GM12878 (cell line): ENCODE results near the gene PML. TPM values are rescaled to one million over a fixed set of nuclear protein-coding genes. Genes with fewer than 3 reads are reported as not detected.

Experiments
- ATAC-seq: fragments of 200-7000 bp; cut with Tn5 transposase; 3 replicates; pipeline ENCODE4 v1.9.1; 2020; ENCODE audit warnings: mild to moderate bottlenecking, moderate library complexity
- BruUV-seq: library from RNA; stranded (reverse); fragments of 400-500 nt; replicated peaks from 2 replicates; lab custom pipeline; 2021; lab: Mats Ljungman, UMichigan
- CTCF ChIA-PET: fragments of 300-600 bp; sonication (Branson Sonifier 250); formaldehyde crosslinking; extraction: SDS; loops from one replicate; lab custom pipeline; 2021; ENCODE audit warnings: inconsistent platforms; lab: Yijun Ruan, JAX
- POLR2A ChIA-PET: fragments of 350-600 bp; formaldehyde crosslinking; extraction: SDS; loops from one replicate; lab custom pipeline; 2021; ENCODE audit warnings: inconsistent platforms; lab: Charles Lee
- RAD21 ChIA-PET: fragments of 300-600 bp; sonication (Branson Sonifier 250); formaldehyde crosslinking; loops from one replicate; lab custom pipeline; 2023; ENCODE audit warnings: antibody characterized with exemption; ENCODE audit not compliant: unreplicated experiment; lab: Charles Lee
- SMC1A ChIA-PET: fragments of 300-600 bp; sonication (Branson Sonifier 250); formaldehyde crosslinking; loops from one replicate; lab custom pipeline; 2023; ENCODE audit not compliant: unreplicated experiment, uncharacterized antibody; lab: Charles Lee
- DNase-seq: peaks from one replicate; pipeline ENCODE4 v3.0.0-alpha.2; 2011; ENCODE audit warnings: low read depth, low spot score
- FAIRE-seq: peaks from 3 replicates; lab custom pipeline; 2011; peaks lifted over from hg19 to GRCh38; lab: Jason Lieb, UNC
- H2AFZ ChIP-seq: 2 replicates; pipeline ENCODE4 v1.6.0; 2011; ENCODE audit warnings: low read depth, low read length, control low read depth; ENCODE audit not compliant: control insufficient read depth
- H3K27ac ChIP-seq: 2 replicates; pipeline ENCODE4 v1.5.1; 2011; ENCODE audit warnings: control low read depth; ENCODE audit not compliant: control insufficient read depth, insufficient read depth
- H3K27me3 ChIP-seq, 2 experiments: replicated peaks in 1 of 2; 2 replicates each; pipeline versions ENCODE4 v1.6.0 to v1.6.1; 2011; ENCODE audit warnings: low read length in 1 of 2; ENCODE audit not compliant: control insufficient read depth in 2 of 2, insufficient read depth in 2 of 2
- H3K36me3 ChIP-seq, 2 experiments: 2 replicates each; pipeline ENCODE4 v1.5.1; 2011; ENCODE audit warnings: low read length in 1 of 2; ENCODE audit not compliant: control insufficient read depth in 2 of 2, insufficient read depth in 2 of 2
- H3K4me1 ChIP-seq: 2 replicates; pipeline ENCODE4 v1.6.1; 2011; ENCODE audit warnings: mild to moderate bottlenecking, low read length, moderate library complexity, mixed read lengths; ENCODE audit not compliant: control insufficient read depth, insufficient read depth
- H3K4me2 ChIP-seq: 2 replicates; pipeline ENCODE4 v1.6.0; 2011; ENCODE audit warnings: control low read depth; ENCODE audit not compliant: control insufficient read depth, insufficient read depth
- H3K4me3 ChIP-seq: fragments of 200-600 bp; sonication (generic); 2 replicates; pipeline ENCODE4 v1.5.1; 2016
- H3K79me2 ChIP-seq: 2 replicates; pipeline ENCODE4 v1.6.0; 2011; ENCODE audit warnings: low read length; ENCODE audit not compliant: control insufficient read depth, insufficient read depth
- H3K9ac ChIP-seq: 2 replicates; pipeline ENCODE4 v1.8.0; 2011; ENCODE audit warnings: low read length, control low read depth, mixed read lengths; ENCODE audit not compliant: control insufficient read depth, insufficient read depth
- H3K9me3 ChIP-seq: replicated peaks from 3 replicates; pipeline ENCODE4 v1.5.1; 2011; ENCODE audit warnings: mild to moderate bottlenecking, low read length; ENCODE audit not compliant: control insufficient read depth, insufficient read depth
- H4K20me1 ChIP-seq: 2 replicates; pipeline ENCODE4 v1.6.0; 2011; ENCODE audit not compliant: control insufficient read depth, insufficient read depth
- CHD1 ChIP-seq: IDR thresholded peaks from 2 replicates; pipeline ENCODE4 v1.6.1; 2012; ENCODE audit warnings: low read depth, low read length, improper control_type of control experiment
- CREB1 ChIP-seq: IDR thresholded peaks from 2 replicates; pipeline ENCODE4 v1.6.1; 2012; ENCODE audit warnings: low read depth, mild to moderate bottlenecking, inconsistent platforms
- EP300 ChIP-seq, 2 experiments: fragments of 150-350 bp in 1 of 2; IDR thresholded peaks; 2 replicates each; pipeline ENCODE4 v1.6.1; 2011 to 2012; ENCODE audit warnings: low read depth in 2 of 2, low read length in 2 of 2, borderline replicate concordance in 1 of 2, improper control_type of control experiment in 1 of 2, inconsistent platforms in 1 of 2; ENCODE audit not compliant: control insufficient read depth in 1 of 2
- GABPA ChIP-seq: IDR thresholded peaks from 2 replicates; pipeline ENCODE4 v1.6.1; 2014; ENCODE audit warnings: antibody characterized with exemption, low read depth, mild to moderate bottlenecking, inconsistent platforms
- IKZF1 ChIP-seq: fragments of 450-650 bp; conservative IDR thresholded peaks from 2 replicates; pipeline ENCODE4 v1.6.1; 2017; ENCODE audit warnings: antibody characterized with exemption, mild to moderate bottlenecking
- IKZF2 ChIP-seq, 2 experiments: fragments of 450-650 bp; IDR thresholded peaks; 2 replicates each; pipeline ENCODE4 v1.6.1; 2017; ENCODE audit warnings: mild to moderate bottlenecking in 2 of 2, moderate library complexity in 2 of 2
- IRF4 ChIP-seq: IDR thresholded peaks from 2 replicates; pipeline ENCODE4 v1.6.1; 2011; ENCODE audit warnings: low read depth, low read length
- MYC ChIP-seq: IDR thresholded peaks from 2 replicates; pipeline ENCODE4 v1.6.1; 2011; ENCODE audit warnings: mild to moderate bottlenecking, low read length, moderate library complexity, inconsistent platforms; ENCODE audit not compliant: insufficient read depth, insufficient replicate concordance, insufficient read length, severe bottlenecking
- NFYA ChIP-seq: IDR thresholded peaks from 2 replicates; pipeline ENCODE4 v1.6.1; 2011; ENCODE audit warnings: low read depth, mild to moderate bottlenecking, low read length, improper control_type of control experiment, borderline replicate concordance
- RBBP5 ChIP-seq: fragments of 200-600 bp; sonication (generic); conservative IDR thresholded peaks from 2 replicates; pipeline ENCODE4 v1.6.1; 2016
- RCOR1 ChIP-seq: conservative IDR thresholded peaks from 2 replicates; pipeline ENCODE4 v1.6.1; 2012; ENCODE audit warnings: low read depth, low read length, improper control_type of control experiment
- SPI1 ChIP-seq: IDR thresholded peaks from 2 replicates; pipeline ENCODE4 v1.6.1; 2011; ENCODE audit warnings: low read depth, mild to moderate bottlenecking, low read length, moderate library complexity, borderline replicate concordance; ENCODE audit not compliant: insufficient read depth
- SUPT20H ChIP-seq: IDR thresholded peaks from 2 replicates; pipeline ENCODE4 v1.6.1; 2011; ENCODE audit warnings: low read depth, mild to moderate bottlenecking, low read length, moderate library complexity, borderline replicate concordance; ENCODE audit not compliant: control insufficient read depth
- TCF3 ChIP-seq: IDR thresholded peaks from 2 replicates; pipeline ENCODE4 v1.6.1; 2012; ENCODE audit warnings: low read depth, mild to moderate bottlenecking, low read length, borderline replicate concordance; ENCODE audit not compliant: insufficient read depth
- USF1 ChIP-seq: IDR thresholded peaks from 2 replicates; pipeline ENCODE4 v1.6.1; 2011; ENCODE audit warnings: borderline replicate concordance, low read depth, mild to moderate bottlenecking, moderate library complexity, mixed read lengths, low read length; ENCODE audit not compliant: insufficient read depth; ENCODE audit errors: extremely low read length
- ZBED1 ChIP-seq: IDR thresholded peaks from 2 replicates; pipeline ENCODE4 v1.6.1; 2016; ENCODE audit warnings: borderline replicate concordance
- ZNF24 ChIP-seq: fragments of 450-650 bp; IDR thresholded peaks from 2 replicates; pipeline ENCODE4 v1.6.1; 2017; ENCODE audit warnings: antibody characterized with exemption, mild to moderate bottlenecking
- ZSCAN29 ChIP-seq: fragments of 450-650 bp; IDR thresholded peaks from 2 replicates; pipeline ENCODE4 v1.6.1; 2017; ENCODE audit warnings: mild to moderate bottlenecking, moderate library complexity
- WGBS: methylation state at CpG from one replicate; pipeline ENCODE4 v1.1.6; 2016; ENCODE audit warnings: low lambda C conversion rate; ENCODE audit not compliant: insufficient replicate concordance, insufficient coverage; ENCODE audit errors: missing lambda C conversion rate; 5-methylcytosine and 5-hydroxymethylcytosine counted together
- in situ Hi-C: fragments of 300-500 bp; cut with MboI; formaldehyde crosslinking; loops from 9 replicates; pipeline ENCODE4 v1.14.3; 2018; ENCODE audit warnings: mixed read lengths
- intact Hi-C: fragments of 100-400 bp; cut with micrococcal nuclease; formaldehyde crosslinking; loops from one replicate; pipeline ENCODE4 v1.14.2; 2022; ENCODE audit not compliant: unreplicated experiment
- polyA plus RNA-seq, 11 experiments: library from polyadenylated mRNA; depleted of rRNA in 4 of 11; unstranded in 6 of 11; stranded (reverse) in 5 of 11; fragments of >200 nt; fragmentation: Nextera tagmentation in 4 of 11; fragmentation: Illumina TruSeq in 1 of 11; extraction: Ambion mirVana in 4 of 11; extraction: Trizol in 1 of 11; gene quantifications; 1 replicate in 1 of 11; 2 replicates in 10 of 11; pipeline versions ENCODE4 v1.2.1 to v1.2.3, GENCODE V29; 2011 to 2016; ENCODE audit warnings: inconsistent platforms in 2 of 11, missing spikeins in 2 of 11, low read depth in 1 of 11
- total RNA-seq, 4 experiments: library from RNA; depleted of rRNA in 3 of 4; stranded (reverse); fragments of >200 nt in 3 of 4; fragmentation: Illumina TruSeq in 1 of 4; extraction: Trizol in 1 of 4; gene quantifications; 2 replicates each; pipeline versions ENCODE4 v1.2.1 to v1.2.3, GENCODE V29; 2013 to 2021
- TF ChIP-seq, protein P1 (sequence below): fragments of 450-650 bp; IDR thresholded peaks from 2 replicates; pipeline ENCODE4 v1.6.1; 2016; ENCODE audit warnings: mild to moderate bottlenecking
- TF ChIP-seq, protein P2 (sequence below): fragments of 450-650 bp; IDR thresholded peaks from 2 replicates; pipeline ENCODE4 v1.6.1; 2017; ENCODE audit warnings: mild to moderate bottlenecking, moderate library complexity

PML gene
- total and polyA plus RNA-seq, 10 of the 15 experiments (the other 5 are each of a cell fraction or from before 2014, with no cell fraction given), result 8.5 to 95.5 (median 30.8) TPM

DNA sequence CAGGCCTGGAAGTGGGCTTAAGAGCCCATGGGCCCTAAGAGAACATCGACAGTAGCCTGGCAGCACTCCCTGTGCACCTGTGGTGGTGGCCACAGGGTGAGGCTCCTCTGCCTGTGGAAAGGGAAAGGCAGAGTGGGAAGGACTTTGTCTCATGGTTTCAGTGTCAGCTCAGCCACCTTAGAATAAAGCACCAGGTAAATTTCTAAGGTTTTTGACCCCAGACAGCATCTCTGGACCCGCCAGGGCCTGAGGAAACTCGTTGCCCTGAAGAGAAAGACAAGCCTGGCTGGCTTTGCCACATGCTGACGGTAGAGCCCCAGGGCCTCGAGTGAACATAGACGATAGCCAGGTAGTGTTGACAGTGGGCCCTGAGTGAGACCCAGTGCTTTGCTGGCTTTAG lies 65.7 kb downstream of the PML start:
- no peak for TF ChIP-seq NFYA
- TF ChIP-seq EP300 (IDR thresholded peaks at IDR 0.05; ENCODE audit: borderline replicate concordance in 1 of 2, control insufficient read depth in 1 of 2, low read depth in 2 of 2, low read length in 2 of 2), result no peak
- no peak for TF ChIP-seq IRF4
- no peak for TF ChIP-seq IKZF1
- TF ChIP-seq IKZF2 (IDR thresholded peaks at IDR 0.05), result no peak
- no peak for TF ChIP-seq SPI1
- no peak for TF ChIP-seq ZNF24
- no peak for TF ChIP-seq TCF3
- TF ChIP-seq ZSCAN29, result no peak
- no peak for TF ChIP-seq GABPA
- TF ChIP-seq RBBP5, result no peak
- TF ChIP-seq, protein P1, sequence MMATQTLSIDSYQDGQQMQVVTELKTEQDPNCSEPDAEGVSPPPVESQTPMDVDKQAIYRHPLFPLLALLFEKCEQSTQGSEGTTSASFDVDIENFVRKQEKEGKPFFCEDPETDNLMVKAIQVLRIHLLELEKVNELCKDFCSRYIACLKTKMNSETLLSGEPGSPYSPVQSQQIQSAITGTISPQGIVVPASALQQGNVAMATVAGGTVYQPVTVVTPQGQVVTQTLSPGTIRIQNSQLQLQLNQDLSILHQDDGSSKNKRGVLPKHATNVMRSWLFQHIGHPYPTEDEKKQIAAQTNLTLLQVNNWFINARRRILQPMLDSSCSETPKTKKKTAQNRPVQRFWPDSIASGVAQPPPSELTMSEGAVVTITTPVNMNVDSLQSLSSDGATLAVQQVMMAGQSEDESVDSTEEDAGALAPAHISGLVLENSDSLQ, result no peak
- TF ChIP-seq RCOR1, result no peak
- TF ChIP-seq, protein P2, sequence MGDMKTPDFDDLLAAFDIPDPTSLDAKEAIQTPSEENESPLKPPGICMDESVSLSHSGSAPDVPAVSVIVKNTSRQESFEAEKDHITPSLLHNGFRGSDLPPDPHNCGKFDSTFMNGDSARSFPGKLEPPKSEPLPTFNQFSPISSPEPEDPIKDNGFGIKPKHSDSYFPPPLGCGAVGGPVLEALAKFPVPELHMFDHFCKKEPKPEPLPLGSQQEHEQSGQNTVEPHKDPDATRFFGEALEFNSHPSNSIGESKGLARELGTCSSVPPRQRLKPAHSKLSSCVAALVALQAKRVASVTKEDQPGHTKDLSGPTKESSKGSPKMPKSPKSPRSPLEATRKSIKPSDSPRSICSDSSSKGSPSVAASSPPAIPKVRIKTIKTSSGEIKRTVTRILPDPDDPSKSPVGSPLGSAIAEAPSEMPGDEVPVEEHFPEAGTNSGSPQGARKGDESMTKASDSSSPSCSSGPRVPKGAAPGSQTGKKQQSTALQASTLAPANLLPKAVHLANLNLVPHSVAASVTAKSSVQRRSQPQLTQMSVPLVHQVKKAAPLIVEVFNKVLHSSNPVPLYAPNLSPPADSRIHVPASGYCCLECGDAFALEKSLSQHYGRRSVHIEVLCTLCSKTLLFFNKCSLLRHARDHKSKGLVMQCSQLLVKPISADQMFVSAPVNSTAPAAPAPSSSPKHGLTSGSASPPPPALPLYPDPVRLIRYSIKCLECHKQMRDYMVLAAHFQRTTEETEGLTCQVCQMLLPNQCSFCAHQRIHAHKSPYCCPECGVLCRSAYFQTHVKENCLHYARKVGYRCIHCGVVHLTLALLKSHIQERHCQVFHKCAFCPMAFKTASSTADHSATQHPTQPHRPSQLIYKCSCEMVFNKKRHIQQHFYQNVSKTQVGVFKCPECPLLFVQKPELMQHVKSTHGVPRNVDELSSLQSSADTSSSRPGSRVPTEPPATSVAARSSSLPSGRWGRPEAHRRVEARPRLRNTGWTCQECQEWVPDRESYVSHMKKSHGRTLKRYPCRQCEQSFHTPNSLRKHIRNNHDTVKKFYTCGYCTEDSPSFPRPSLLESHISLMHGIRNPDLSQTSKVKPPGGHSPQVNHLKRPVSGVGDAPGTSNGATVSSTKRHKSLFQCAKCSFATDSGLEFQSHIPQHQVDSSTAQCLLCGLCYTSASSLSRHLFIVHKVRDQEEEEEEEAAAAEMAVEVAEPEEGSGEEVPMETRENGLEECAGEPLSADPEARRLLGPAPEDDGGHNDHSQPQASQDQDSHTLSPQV, result no peak
- no peak for TF ChIP-seq MYC
- TF ChIP-seq CHD1, result no peak
- no peak for TF ChIP-seq USF1
- no peak for TF ChIP-seq CREB1
- no peak for TF ChIP-seq SUPT20H
- no peak for TF ChIP-seq ZBED1
- DNase-seq (no peak), FAIRE-seq (no peak), ATAC-seq (no peak)
- RAD21 ChIA-PET, result no interaction called here
- CTCF ChIA-PET, result no interaction called here
- WGBS, result 12% methylated on average over 6 of the region's 6 CpGs
- BruUV-seq, result no TSS peak
- H3K4me3 ChIP-seq, result no peak overlapping the region
- no peak overlapping the region for H2AFZ ChIP-seq
- no peak overlapping the region for H3K9ac ChIP-seq
- H3K4me1 ChIP-seq, result no peaks in the 10 kb centered on the region
- SMC1A ChIA-PET, result no interaction called here
- no peaks in the 10 kb centered on the region for H3K79me2 ChIP-seq
- H4K20me1 ChIP-seq, result no peaks in the 10 kb centered on the region
- no peak overlapping the region for H3K27ac ChIP-seq
- H3K36me3 ChIP-seq, result no peaks in the 10 kb centered on the region
- no peaks in the 10 kb centered on the region for H3K9me3 ChIP-seq
- H3K27me3 ChIP-seq, result no peaks in the 10 kb centered on the region; a peak in 3 of 4 replicates
- POLR2A ChIA-PET, result no interaction called here
- no peak overlapping the region for H3K4me2 ChIP-seq
- in situ Hi-C loops (loop anchor here (10.0 kb wide), 1 partner anchor 1245 kb away; no protein-coding TSS in a partner anchor), intact Hi-C loops (no loop called here)
